Measurements from ENCODE around the gene ERMN.

GRCh38 chr2:157322432-157322831 lies 3.2 kb downstream of the ERMN start:
- no peak for TF ChIP-seq PRDM10 (CRISPR knock-in tag; IDR thresholded peaks at IDR 0.05; ENCODE audit: low read depth)
- no peak for TF ChIP-seq YY1 (IDR thresholded peaks at IDR 0.05; ENCODE audit: insufficient read depth, insufficient replicate concordance, low read depth, low read length)
- no peak for TF ChIP-seq POLR2A (IDR thresholded peaks at IDR 0.05; ENCODE audit: insufficient read depth in 1 of 2, low read depth in 2 of 2, low read length in 2 of 2)
- no peak for TF ChIP-seq ZNF274 (CRISPR knock-in tag; IDR thresholded peaks at IDR 0.05)
- no peak for TF ChIP-seq ZNF788 (CRISPR knock-in tag; IDR thresholded peaks at IDR 0.05; ENCODE audit: borderline replicate concordance)
- no peak for TF ChIP-seq ZFX (CRISPR knock-in tag; IDR thresholded peaks at IDR 0.05; ENCODE audit: low read depth)
